IMR-90 (cell line): Measurements from ENCODE around the gene COL4A2. TPM values are rescaled to one million over a fixed set of nuclear protein-coding genes. Genes with fewer than 3 reads are reported as not detected.

ENCODE experiments used
- ATAC-seq: fragments of 200-7000 bp; cut with Tn5 transposase; 2 replicates; pipeline ENCODE4 v1.9.1; 2020; ENCODE audit warnings: low read depth, mild to moderate bottlenecking, moderate library complexity
- BruUV-seq: library from RNA; stranded (reverse); fragments of 400-500 nt; replicated peaks from 2 replicates; lab custom pipeline; 2021; lab: Mats Ljungman, UMichigan
- CTCF ChIA-PET: fragments of 300-600 bp; formaldehyde crosslinking; extraction: SDS; loops from one replicate; lab custom pipeline; 2021; ENCODE audit warnings: antibody characterized with exemption; lab: Yijun Ruan, JAX
- POLR2A ChIA-PET: fragments of 300-600 bp; sonication (Branson Sonifier 250); formaldehyde crosslinking; loops from one replicate; lab custom pipeline; 2022; ENCODE audit warnings: antibody characterized with exemption; ENCODE audit not compliant: unreplicated experiment; lab: Charles Lee
- DNase-seq: peaks from one replicate; pipeline ENCODE4 v3.0.0; 2013
- H2AFZ ChIP-seq: replicated peaks from 2 replicates; pipeline ENCODE3; 2013; ENCODE audit warnings: low read length, mild to moderate bottlenecking; ENCODE audit not compliant: poor library complexity
- H2AK5ac ChIP-seq: 2 replicates; pipeline ENCODE4 v1.6.1; 2013; ENCODE audit warnings: low read depth, low read length, inconsistent platforms
- H2AK9ac ChIP-seq: replicated peaks from 2 replicates; pipeline ENCODE3; 2013; ENCODE audit warnings: mild to moderate bottlenecking, low read depth, low read length, moderate library complexity; ENCODE audit not compliant: poor library complexity
- H2BK120ac ChIP-seq: 2 replicates; pipeline ENCODE4 v1.6.1; 2013; ENCODE audit warnings: low read depth, low read length, inconsistent platforms
- H2BK15ac ChIP-seq: 3 replicates; pipeline ENCODE4 v1.6.1; 2013; ENCODE audit warnings: low read depth, low read length, inconsistent platforms
- H2BK20ac ChIP-seq: 2 replicates; pipeline ENCODE4 v1.6.1; 2013; ENCODE audit warnings: low read depth, mild to moderate bottlenecking, inconsistent platforms, low read length, moderate library complexity
- H2BK5ac ChIP-seq: 2 replicates; pipeline ENCODE4 v1.6.1; 2013; ENCODE audit warnings: mild to moderate bottlenecking, low read depth, low read length, inconsistent platforms; ENCODE audit not compliant: poor library complexity, severe bottlenecking
- H3K14ac ChIP-seq: replicated peaks from 2 replicates; pipeline ENCODE4 v1.6.1; 2013; ENCODE audit warnings: low read depth, low read length, inconsistent platforms
- H3K18ac ChIP-seq: 2 replicates; pipeline ENCODE4 v1.6.1; 2013; ENCODE audit warnings: low read depth, low read length, control low read depth
- H3K23ac ChIP-seq: 2 replicates; pipeline ENCODE4 v1.6.1; 2013; ENCODE audit warnings: low read depth, low read length, inconsistent platforms
- H3K27ac ChIP-seq: 2 replicates; pipeline ENCODE4 v1.5.1; 2013; ENCODE audit warnings: mild to moderate bottlenecking, control low read depth, low read length; ENCODE audit not compliant: insufficient read depth
- H3K27me3 ChIP-seq: 2 replicates; pipeline ENCODE4 v1.6.1; 2013; ENCODE audit warnings: low read length; ENCODE audit not compliant: control insufficient read depth, insufficient read depth
- H3K36me3 ChIP-seq: 2 replicates; pipeline ENCODE4 v1.6.1; 2013; ENCODE audit warnings: low read length, mixed read lengths; ENCODE audit not compliant: control insufficient read depth, insufficient read depth
- H3K4ac ChIP-seq: 2 replicates; pipeline ENCODE4 v1.6.1; 2013; ENCODE audit warnings: low read depth, low read length, inconsistent platforms
- H3K4me1 ChIP-seq: 2 replicates; pipeline ENCODE4 v1.6.1; 2013; ENCODE audit warnings: low read length, mixed read lengths; ENCODE audit not compliant: control insufficient read depth, insufficient read depth
- H3K4me2 ChIP-seq: 2 replicates; pipeline ENCODE4 v1.6.1; 2013; ENCODE audit warnings: low read depth, mild to moderate bottlenecking, control low read depth, low read length, moderate library complexity
- H3K4me3 ChIP-seq: 2 replicates; pipeline ENCODE4 v1.5.1; 2013; ENCODE audit warnings: low read depth, mild to moderate bottlenecking, control low read depth, low read length, moderate library complexity; ENCODE audit not compliant: insufficient read depth
- H3K56ac ChIP-seq: 2 replicates; pipeline ENCODE4 v1.6.1; 2013; ENCODE audit warnings: low read length, inconsistent platforms; ENCODE audit not compliant: insufficient read depth; ENCODE audit errors: extremely low read depth
- H3K79me1 ChIP-seq, 2 experiments: 2 replicates each; pipeline ENCODE4 v1.6.1; 2013; ENCODE audit warnings: low read length in 2 of 2, inconsistent platforms in 1 of 2, low read depth in 1 of 2
- H3K9ac ChIP-seq: 2 replicates; pipeline ENCODE4 v1.6.1; 2013; ENCODE audit warnings: low read depth, low read length, control low read depth
- H3K9me1 ChIP-seq: 2 replicates; pipeline ENCODE4 v1.6.1; 2013; ENCODE audit warnings: low read length, inconsistent platforms; ENCODE audit not compliant: insufficient read depth
- H3K9me3 ChIP-seq: 2 replicates; pipeline ENCODE4 v1.6.1; 2013; ENCODE audit warnings: low read length; ENCODE audit not compliant: control insufficient read depth, insufficient read depth
- H4K20me1 ChIP-seq: 2 replicates; pipeline ENCODE4 v1.6.1; 2013; ENCODE audit warnings: low read length, inconsistent platforms; ENCODE audit not compliant: insufficient read depth
- H4K5ac ChIP-seq: 2 replicates; pipeline ENCODE4 v1.6.1; 2013; ENCODE audit warnings: mild to moderate bottlenecking, low read depth, low read length, control low read depth
- H4K8ac ChIP-seq, 2 experiments: 2 replicates each; pipeline ENCODE4 v1.6.1; 2013; ENCODE audit warnings: low read depth in 2 of 2, low read length in 2 of 2, control low read depth in 1 of 2, inconsistent platforms in 1 of 2
- H4K91ac ChIP-seq: 2 replicates; pipeline ENCODE4 v1.6.1; 2013; ENCODE audit warnings: low read depth, low read length, inconsistent platforms; ENCODE audit not compliant: insufficient read depth
- BHLHE40 ChIP-seq: fragments of 150-350 bp; IDR thresholded peaks from 2 replicates; pipeline ENCODE4 v1.6.1; 2016; ENCODE audit warnings: mild to moderate bottlenecking, low read depth, low read length
- CEBPB ChIP-seq: IDR thresholded peaks from 2 replicates; pipeline ENCODE4 v1.6.1; 2012; ENCODE audit warnings: low read depth, low read length, improper control_type of control experiment
- CHD1 ChIP-seq: IDR thresholded peaks from 2 replicates; pipeline ENCODE4 v1.6.1; 2012; ENCODE audit warnings: low read depth, low read length, improper control_type of control experiment
- ELK1 ChIP-seq: fragments of 150-350 bp; IDR thresholded peaks from 2 replicates; pipeline ENCODE4 v1.6.1; 2016; ENCODE audit warnings: low read depth, mild to moderate bottlenecking, low read length, moderate library complexity, borderline replicate concordance
- FOS ChIP-seq: fragments of 150-350 bp; IDR thresholded peaks from 2 replicates; pipeline ENCODE4 v1.6.1; 2016; ENCODE audit warnings: low read depth, low read length
- MAFK ChIP-seq: IDR thresholded peaks from 2 replicates; pipeline ENCODE4 v1.6.1; 2012; ENCODE audit warnings: low read depth, low read length, improper control_type of control experiment
- MXI1 ChIP-seq: IDR thresholded peaks from 2 replicates; pipeline ENCODE4 v1.6.1; 2012; ENCODE audit warnings: low read depth, mild to moderate bottlenecking, low read length, moderate library complexity, borderline replicate concordance
- NFE2L2 ChIP-seq: fragments of 150-350 bp; IDR thresholded peaks from 2 replicates; pipeline ENCODE4 v1.6.1; 2016; ENCODE audit warnings: low read depth, mild to moderate bottlenecking, low read length
- RAD21 ChIP-seq: IDR thresholded peaks from 2 replicates; pipeline ENCODE4 v1.6.1; 2012; ENCODE audit warnings: low read length, improper control_type of control experiment
- RCOR1 ChIP-seq: IDR thresholded peaks from 2 replicates; pipeline ENCODE4 v1.6.1; 2012; ENCODE audit warnings: mild to moderate bottlenecking, low read length, improper control_type of control experiment; ENCODE audit not compliant: insufficient replicate concordance
- RFX5 ChIP-seq: IDR thresholded peaks from 2 replicates; pipeline ENCODE4 v1.8.0; 2012; ENCODE audit warnings: low read depth, mild to moderate bottlenecking, low read length, moderate library complexity
- SMC3 ChIP-seq: fragments of 150-350 bp; IDR thresholded peaks from 2 replicates; pipeline ENCODE4 v1.6.1; 2016; ENCODE audit warnings: low read depth, mild to moderate bottlenecking, antibody characterized with exemption, low read length, moderate library complexity
- WGBS, 2 experiments: methylation state at CpG; one replicate each; pipeline versions ENCODE4 v1.1.5 to v1.1.7; 2013; ENCODE audit warnings: missing lambda C conversion rate in 2 of 2; ENCODE audit not compliant: insufficient read length in 1 of 2; ENCODE audit errors: extremely low coverage in 2 of 2; 5-methylcytosine and 5-hydroxymethylcytosine counted together
- dilution Hi-C: fragments of 300-500 bp; cut with HindIII; formaldehyde crosslinking; loops from one replicate; pipeline ENCODE4 v1.14.3; 2018; ENCODE audit warnings: low sequenced_read_pairs; ENCODE audit not compliant: unreplicated experiment
- in situ Hi-C: fragments of 300-500 bp; cut with MboI; formaldehyde crosslinking; loops from 3 replicates; pipeline ENCODE4 v1.14.3; 2019; ENCODE audit warnings: low sequenced_read_pairs, inconsistent platforms, mixed read lengths
- intact Hi-C: fragments of 100-400 bp; cut with micrococcal nuclease; formaldehyde crosslinking; loops from 2 replicates; pipeline ENCODE4 v1.10.0; 2022
- polyA plus RNA-seq, 3 experiments: library from polyadenylated mRNA; depleted of rRNA; stranded (reverse); fragments of >200 nt; gene quantifications; 2 replicates each; pipeline ENCODE4 v1.2.3, GENCODE V29; 2012; ENCODE audit warnings: low replicate concordance in 1 of 3
- total RNA-seq: library from RNA; depleted of rRNA; stranded (reverse); fragments of >200 nt; gene quantifications from 2 replicates; pipeline ENCODE4 v1.2.3, GENCODE V29; 2012
- TF ChIP-seq, protein P1 (sequence below): conservative IDR thresholded peaks from 2 replicates; pipeline ENCODE4 v1.5.1; 2012; ENCODE audit warnings: mild to moderate bottlenecking, low read depth, low read length, improper control_type of control experiment
- TF ChIP-seq, protein P2 (sequence below): fragments of 150-350 bp; IDR thresholded peaks from 2 replicates; pipeline ENCODE4 v1.6.1; 2017; ENCODE audit warnings: mild to moderate bottlenecking, antibody characterized with exemption, low read length, low read depth

COL4A2 gene
- total and polyA plus RNA-seq, 2 of the 4 experiments (the other 2 are of a cell fraction): 90.7 to 457 TPM

- H3K23ac ChIP-seq: no peak overlapping the region
- POLR2A ChIA-PET: no interaction called here
- no peak for DNase-seq
- H3K14ac ChIP-seq: no peak overlapping the region
- no peaks in the 10 kb centered on the region for H3K27me3 ChIP-seq
- H2BK20ac ChIP-seq: no peak overlapping the region
- peaks cover 2% of the 10 kb centered on the region for H4K20me1 ChIP-seq
- no peak overlapping the region for H3K4ac ChIP-seq
- H3K9ac ChIP-seq: no peak overlapping the region
- H3K9me3 ChIP-seq: no peaks in the 10 kb centered on the region
- no peak overlapping the region for H2AK9ac ChIP-seq
- H2AFZ ChIP-seq: no peak overlapping the region
- CTCF ChIA-PET: no interaction called here
- peaks cover 23% of the 10 kb centered on the region for H3K9me1 ChIP-seq
- no peak overlapping the region for H4K5ac ChIP-seq
- no peak for ATAC-seq
- in situ Hi-C loops: loop anchor here (10.0 kb wide), 1 partner anchor 216 kb away; no protein-coding TSS in a partner anchor
- no peak overlapping the region for H3K4me2 ChIP-seq
- peaks cover 60% of the 10 kb centered on the region for H3K36me3 ChIP-seq
- no peak overlapping the region for H3K56ac ChIP-seq
- H4K8ac ChIP-seq: no peak overlapping the region
- H3K4me3 ChIP-seq: no peak overlapping the region
- H2BK5ac ChIP-seq: no peak overlapping the region
- intact Hi-C loops: no loop called here
- H2BK15ac ChIP-seq: no peak overlapping the region
- H3K18ac ChIP-seq: no peak overlapping the region
- no TSS peak for BruUV-seq
- no peak overlapping the region for H3K27ac ChIP-seq
- WGBS, 2 experiments: 100% methylated on average over 1 of the region's 13 CpGs; no CpG with 5 or more reads in 1 of the 2 experiments
- H4K91ac ChIP-seq: no peak overlapping the region
- no peak overlapping the region for H2BK120ac ChIP-seq
- peaks cover 8 to 41% of the 10 kb centered on the region in 2 experiments for H3K79me1 ChIP-seq
- dilution Hi-C loops: no loop called here
- no peak overlapping the region for H2AK5ac ChIP-seq
- peaks cover 2% of the 10 kb centered on the region for H3K4me1 ChIP-seq
- TF ChIP-seq, protein P1, sequence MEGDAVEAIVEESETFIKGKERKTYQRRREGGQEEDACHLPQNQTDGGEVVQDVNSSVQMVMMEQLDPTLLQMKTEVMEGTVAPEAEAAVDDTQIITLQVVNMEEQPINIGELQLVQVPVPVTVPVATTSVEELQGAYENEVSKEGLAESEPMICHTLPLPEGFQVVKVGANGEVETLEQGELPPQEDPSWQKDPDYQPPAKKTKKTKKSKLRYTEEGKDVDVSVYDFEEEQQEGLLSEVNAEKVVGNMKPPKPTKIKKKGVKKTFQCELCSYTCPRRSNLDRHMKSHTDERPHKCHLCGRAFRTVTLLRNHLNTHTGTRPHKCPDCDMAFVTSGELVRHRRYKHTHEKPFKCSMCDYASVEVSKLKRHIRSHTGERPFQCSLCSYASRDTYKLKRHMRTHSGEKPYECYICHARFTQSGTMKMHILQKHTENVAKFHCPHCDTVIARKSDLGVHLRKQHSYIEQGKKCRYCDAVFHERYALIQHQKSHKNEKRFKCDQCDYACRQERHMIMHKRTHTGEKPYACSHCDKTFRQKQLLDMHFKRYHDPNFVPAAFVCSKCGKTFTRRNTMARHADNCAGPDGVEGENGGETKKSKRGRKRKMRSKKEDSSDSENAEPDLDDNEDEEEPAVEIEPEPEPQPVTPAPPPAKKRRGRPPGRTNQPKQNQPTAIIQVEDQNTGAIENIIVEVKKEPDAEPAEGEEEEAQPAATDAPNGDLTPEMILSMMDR: no peak
- TF ChIP-seq MXI1: no peak
- no peak for TF ChIP-seq SMC3
- no peak for TF ChIP-seq FOS
- no peak for TF ChIP-seq BHLHE40
- no peak for TF ChIP-seq RFX5
- no peak for TF ChIP-seq ELK1
- TF ChIP-seq NFE2L2: no peak
- TF ChIP-seq, protein P2, sequence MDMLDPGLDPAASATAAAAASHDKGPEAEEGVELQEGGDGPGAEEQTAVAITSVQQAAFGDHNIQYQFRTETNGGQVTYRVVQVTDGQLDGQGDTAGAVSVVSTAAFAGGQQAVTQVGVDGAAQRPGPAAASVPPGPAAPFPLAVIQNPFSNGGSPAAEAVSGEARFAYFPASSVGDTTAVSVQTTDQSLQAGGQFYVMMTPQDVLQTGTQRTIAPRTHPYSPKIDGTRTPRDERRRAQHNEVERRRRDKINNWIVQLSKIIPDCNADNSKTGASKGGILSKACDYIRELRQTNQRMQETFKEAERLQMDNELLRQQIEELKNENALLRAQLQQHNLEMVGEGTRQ: no peak
- no peak for TF ChIP-seq CEBPB
- TF ChIP-seq RAD21: no peak
- TF ChIP-seq CHD1: no peak
- no peak for TF ChIP-seq RCOR1
- no peak for TF ChIP-seq MAFK
Observed at GRCh38 chr13:110430391-110431336, 123.6 kb downstream of the COL4A2 start.
